HG02885 (cell line): Measurements from ENCODE around the gene HSD17B3.
"Not testable (repeated sequence)": the region's sequence is repeated elsewhere in the genome, so short reads cannot be mapped to it uniquely, and the experiment has no call there.

ENCODE experiments used
- ATAC-seq: cut with Tn5 transposase; IDR thresholded peaks from one replicate; pipeline ENCODE4 v1.9.1; 2021; ENCODE audit warnings: mild to moderate bottlenecking; ENCODE audit not compliant: unreplicated experiment, poor library complexity

Gene HSD17B3

GRCh38 chr9:96202971-96203780, 98.8 kb downstream of the HSD17B3 start:
- ATAC-seq, result no peak

- ATAC-seq, result no peak
Observed at GRCh38 chr9:96201140-96201539, 100.8 kb downstream of the HSD17B3 start.

GRCh38 chr9:96199006-96199405, 103.0 kb downstream of the HSD17B3 start:
- ATAC-seq, result no peak

DNA sequence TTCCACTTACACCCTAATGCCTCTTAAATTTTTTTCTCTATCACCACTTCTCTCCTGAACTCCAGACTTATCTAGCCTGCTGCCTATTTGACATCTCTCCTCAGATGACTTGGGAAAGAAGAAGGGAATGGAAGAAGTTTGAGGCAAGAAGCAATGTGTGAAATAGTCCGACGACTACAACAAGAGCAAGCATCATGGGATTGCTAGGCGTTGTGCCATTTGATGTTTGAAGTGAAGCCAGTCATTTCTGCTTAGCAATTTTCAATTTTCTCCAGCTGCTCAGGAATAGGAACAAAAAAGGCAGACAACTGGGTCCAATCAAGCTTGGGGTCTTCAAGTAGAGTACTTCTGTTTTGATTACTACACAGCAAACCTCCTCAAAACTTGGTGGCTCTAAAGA, 106.4 kb downstream of the HSD17B3 start:
- no peak for ATAC-seq

DNA sequence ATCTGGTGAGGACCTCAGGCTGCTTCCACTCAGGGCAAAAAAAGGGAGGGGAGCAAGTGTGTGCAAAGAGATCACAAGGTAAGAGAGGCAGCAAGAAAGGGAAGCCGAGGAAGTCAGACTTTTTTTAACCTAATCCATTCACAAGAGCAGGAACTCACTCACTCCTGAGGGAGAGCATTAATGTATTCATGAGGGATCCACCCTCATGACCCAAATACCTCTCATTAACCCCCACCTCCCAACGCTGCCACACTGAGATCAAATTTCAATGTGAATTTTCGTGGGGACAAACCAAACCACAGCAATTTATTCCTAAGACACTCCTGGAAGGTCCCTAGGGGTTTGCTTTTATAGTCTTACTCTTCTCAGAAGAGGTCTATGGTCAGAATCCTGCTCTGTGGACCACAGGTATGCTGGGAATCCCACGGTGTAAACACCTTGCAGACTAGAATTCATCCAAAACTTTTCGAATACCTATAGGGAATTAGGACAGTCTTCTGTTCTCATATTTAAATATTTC, 108.7 kb downstream of the HSD17B3 start:
- no peak for ATAC-seq

GRCh38 chr9:96192710-96193109, 109.3 kb downstream of the HSD17B3 start:
- no peak for ATAC-seq

DNA sequence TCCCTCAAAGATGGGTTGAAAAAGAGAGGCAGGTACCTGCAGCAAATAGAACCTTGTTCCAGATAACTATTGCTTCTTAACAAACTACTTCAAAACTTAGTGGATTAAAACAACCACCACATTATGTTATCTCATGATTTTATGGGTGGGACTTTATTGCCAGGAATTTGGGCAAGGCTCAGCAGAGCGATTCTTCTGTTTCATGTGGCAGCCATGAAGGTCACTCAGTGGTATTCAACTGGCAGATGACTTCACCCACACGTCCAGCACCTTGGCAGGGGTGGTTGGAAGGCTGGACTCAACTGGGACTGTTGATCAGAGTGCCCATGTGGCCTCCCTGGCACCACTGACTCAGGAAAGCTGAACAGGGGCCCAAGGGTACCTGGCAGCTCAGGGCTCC, 112.0 kb downstream of the HSD17B3 start:
- no peak for ATAC-seq

GRCh38 chr9:96189581-96189980, 112.4 kb downstream of the HSD17B3 start:
- not testable (repeated sequence) for ATAC-seq

DNA sequence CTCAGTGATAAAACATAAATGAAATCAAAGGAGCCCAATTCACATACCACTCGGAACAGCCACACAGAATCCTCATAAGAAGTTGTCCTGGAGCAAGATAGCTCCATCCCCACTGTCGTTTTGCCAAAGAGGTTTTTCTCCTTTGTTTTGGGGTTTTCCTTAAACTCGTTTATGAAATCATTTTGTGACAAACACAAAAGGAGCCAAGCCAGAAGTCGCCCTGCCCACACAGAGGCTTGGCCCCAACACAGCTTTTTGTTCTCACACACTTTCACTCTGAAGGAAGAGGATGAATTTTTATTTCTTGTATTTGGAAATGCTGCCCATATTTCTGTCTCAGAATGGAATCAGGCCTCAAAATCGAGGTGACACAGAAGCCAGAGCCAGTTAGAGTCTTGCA, 113.4 kb downstream of the HSD17B3 start:
- ATAC-seq, result no peak

GRCh38 chr9:96187151-96187555, 114.8 kb downstream of the HSD17B3 start:
- no peak for ATAC-seq

DNA sequence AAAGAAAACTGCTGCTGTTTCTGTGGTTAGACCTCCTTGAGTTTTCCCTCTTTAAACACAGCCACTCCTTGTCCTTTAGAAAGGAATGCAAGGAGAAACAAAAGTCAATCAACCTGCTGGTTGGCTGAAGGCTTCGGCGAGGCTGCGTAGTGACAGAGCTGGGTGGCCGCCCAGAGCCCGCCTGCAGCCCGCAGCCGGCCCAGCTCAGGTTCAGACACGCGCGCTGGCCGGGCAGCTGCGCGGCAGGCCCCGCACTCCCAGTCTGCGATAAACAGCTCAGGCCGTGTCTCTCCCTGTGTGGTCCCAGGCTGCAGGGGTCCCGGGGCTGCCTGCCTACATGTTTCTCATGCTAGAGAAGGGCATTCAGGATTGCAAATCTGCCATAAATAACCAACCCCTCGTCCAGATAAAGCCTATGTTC, 115.4 kb downstream of the HSD17B3 start:
- ATAC-seq, result no peak

DNA sequence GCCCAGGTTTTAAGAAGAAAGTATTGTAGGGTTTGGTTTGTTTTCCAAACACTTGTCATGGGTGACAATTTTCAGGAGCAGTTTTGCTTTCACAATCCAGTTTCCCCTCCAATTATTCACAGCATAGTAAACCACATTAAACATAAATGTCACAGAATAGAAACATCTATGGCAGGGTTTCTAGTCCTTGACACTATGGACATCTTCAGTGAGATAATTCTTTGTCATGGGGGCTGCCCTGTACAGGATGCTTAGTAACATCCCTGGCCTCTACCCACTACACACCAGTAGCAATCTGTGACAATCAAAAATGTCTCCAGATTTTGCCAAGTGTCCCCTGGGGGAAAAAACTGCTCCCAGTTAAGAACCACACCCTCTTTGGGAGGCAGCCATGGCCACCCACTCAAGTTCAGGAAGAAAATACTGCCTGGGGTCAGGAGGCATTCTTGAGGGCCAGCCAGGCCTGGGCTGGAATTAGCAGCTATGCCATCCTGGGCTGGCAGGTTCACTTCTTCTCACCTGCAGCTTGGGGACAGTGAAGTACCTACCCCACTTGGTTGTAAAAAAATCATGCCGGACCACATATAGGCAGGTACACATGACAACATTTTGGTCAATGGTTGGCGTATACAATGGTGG, 116.3 kb downstream of the HSD17B3 start:
- no peak for ATAC-seq
